GM12865 (cell line): ENCODE results near the gene ALDOA.

Experiments used
- DNase-seq: peaks from one replicate; pipeline ENCODE4 v3.0.0; 2010; ENCODE audit warnings: low read depth
- H3K4me3 ChIP-seq: 2 replicates; pipeline ENCODE4 v1.5.1; 2011; ENCODE audit warnings: mild to moderate bottlenecking, low read depth, low read length, control low read depth
- TF ChIP-seq, protein P1 (sequence below): IDR thresholded peaks from 2 replicates; pipeline ENCODE4 v1.5.1; 2011; ENCODE audit warnings: low read length, control low read depth, low read depth, inconsistent platforms; ENCODE audit not compliant: insufficient read depth; ENCODE audit errors: missing control alignments

The ALDOA gene

DNA sequence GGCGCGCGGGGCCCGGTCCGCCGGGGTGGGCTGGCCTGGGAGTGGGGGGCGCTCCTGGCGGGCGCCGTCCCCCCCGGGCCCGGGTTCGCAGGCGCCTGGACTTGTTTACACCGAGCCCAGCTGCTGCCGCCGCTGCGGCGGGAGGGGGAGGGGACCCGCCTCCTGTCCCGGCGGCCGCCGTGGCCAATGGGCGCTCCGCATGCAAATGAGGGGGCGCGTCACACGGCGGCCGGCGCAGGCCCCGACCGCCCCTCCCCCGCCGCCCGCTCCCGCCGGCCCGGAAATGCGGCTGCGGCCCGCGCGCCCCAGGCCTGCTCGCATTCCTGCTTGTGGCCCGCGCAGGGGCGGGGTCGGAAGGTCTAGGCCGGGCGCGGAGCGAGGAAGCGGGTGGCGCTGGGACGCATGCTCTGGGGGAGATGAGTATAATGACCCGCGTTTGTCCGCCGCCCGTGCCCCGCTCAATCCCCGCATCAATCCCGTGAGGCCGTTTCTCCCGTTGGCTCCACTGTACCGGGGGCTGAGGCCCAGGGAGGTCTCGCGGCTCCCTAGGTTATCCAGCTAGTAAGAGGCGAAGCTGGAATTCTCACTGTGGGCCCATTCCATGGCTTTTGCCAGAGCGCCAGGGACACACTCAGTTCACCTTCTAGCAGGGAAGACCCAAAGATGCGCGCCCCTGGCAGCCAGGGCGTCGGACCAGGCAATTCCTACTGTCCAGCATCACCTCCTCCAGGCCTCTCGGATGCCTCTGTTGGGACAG lies 30.7 kb downstream of the ALDOA start, which contains the start of gene YPEL3:
YPEL3 (minus strand) TSS at position 109 of the 757 bp plus-strand sequence. CDS start 731 bp downstream, outside the sequence.
- TF ChIP-seq, protein P1, sequence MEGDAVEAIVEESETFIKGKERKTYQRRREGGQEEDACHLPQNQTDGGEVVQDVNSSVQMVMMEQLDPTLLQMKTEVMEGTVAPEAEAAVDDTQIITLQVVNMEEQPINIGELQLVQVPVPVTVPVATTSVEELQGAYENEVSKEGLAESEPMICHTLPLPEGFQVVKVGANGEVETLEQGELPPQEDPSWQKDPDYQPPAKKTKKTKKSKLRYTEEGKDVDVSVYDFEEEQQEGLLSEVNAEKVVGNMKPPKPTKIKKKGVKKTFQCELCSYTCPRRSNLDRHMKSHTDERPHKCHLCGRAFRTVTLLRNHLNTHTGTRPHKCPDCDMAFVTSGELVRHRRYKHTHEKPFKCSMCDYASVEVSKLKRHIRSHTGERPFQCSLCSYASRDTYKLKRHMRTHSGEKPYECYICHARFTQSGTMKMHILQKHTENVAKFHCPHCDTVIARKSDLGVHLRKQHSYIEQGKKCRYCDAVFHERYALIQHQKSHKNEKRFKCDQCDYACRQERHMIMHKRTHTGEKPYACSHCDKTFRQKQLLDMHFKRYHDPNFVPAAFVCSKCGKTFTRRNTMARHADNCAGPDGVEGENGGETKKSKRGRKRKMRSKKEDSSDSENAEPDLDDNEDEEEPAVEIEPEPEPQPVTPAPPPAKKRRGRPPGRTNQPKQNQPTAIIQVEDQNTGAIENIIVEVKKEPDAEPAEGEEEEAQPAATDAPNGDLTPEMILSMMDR, result no peak
- peak; percentile 95 for DNase-seq
- H3K4me3 ChIP-seq, result peak within 1 kb of the TSS; percentile 76

DNA sequence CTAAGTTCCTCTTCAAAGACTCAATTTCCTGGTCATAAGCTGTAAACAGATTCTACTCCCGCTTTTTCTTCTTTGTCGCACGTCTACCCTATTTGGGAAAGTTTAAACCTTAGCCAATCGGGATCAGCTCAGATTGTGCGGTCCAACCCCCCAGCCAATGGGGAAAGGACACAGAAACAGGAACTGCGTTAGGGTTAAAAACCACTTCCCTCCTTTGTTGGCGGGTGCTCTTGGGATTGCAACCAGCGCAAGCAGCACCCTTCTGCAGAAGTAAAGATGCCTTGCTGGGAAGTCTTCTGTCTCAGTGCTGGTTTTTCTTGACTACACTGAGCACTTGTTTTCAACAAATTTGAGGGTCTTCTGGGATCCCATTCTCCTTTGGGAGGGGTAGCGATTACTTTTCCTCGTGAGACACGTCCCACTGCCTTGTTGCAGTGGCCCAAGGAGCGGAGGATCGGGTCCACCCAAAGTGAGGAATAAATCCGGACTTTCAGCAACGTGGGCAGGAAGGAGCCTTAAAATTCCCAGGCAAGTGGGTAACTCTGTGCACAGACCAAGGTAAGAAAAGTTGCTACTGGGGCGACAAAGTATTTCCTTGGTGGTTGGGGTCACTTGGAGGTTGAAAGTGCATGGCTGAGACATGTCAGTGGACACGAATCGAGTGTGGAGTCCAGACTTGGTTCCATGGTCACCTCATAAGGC lies 31.5 kb downstream of the ALDOA start:
- H3K4me3 ChIP-seq, result peak overlapping the region; percentile 68
- TF ChIP-seq, protein P1, result no peak
- peak; percentile 44 for DNase-seq

DNA sequence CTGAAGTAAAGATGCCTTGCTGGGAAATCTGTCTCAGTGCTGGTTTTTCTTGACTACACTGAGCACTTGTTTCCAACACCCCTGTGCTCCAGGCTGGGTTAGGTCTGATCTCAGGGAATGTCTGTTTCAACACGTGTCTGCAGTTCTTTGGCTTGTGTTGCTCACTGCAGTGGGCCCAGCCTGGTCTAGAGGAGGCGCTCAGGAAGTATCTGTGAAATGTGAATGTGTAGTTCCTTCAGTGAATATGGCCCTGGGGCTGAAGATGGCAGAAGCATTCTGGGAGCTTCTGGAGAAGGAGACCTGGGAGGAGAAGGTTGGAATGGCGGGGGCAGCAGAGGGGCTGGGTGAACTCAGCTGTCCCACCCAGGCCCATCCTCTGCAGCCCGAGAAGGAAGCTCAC lies 38.5 kb downstream of the ALDOA start:
- no peak overlapping the region for H3K4me3 ChIP-seq
- no peak for DNase-seq
- TF ChIP-seq, protein P1, result no peak

DNA sequence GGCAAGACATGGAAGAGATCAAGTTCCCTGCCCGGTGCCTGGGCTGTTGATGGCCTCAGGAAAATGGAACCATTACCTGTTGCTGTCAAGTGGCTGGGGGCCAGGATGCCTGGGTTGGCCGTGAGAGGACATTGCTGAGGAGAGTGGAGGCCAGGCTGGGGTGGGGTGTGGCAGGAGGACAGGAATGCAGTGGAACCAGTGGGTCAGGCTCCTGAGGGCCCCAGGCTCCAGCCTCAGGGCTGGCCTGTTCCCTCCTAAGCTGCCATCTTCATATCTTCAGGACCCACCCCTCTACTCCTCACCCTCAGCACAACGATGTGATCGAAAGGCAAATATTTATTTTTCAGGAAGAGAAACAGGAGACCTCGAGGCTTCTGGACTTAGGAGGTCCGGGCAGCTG lies 38.9 kb downstream of the ALDOA start:
- DNase-seq, result no peak
- TF ChIP-seq, protein P1, result no peak
- no peak overlapping the region for H3K4me3 ChIP-seq

DNA sequence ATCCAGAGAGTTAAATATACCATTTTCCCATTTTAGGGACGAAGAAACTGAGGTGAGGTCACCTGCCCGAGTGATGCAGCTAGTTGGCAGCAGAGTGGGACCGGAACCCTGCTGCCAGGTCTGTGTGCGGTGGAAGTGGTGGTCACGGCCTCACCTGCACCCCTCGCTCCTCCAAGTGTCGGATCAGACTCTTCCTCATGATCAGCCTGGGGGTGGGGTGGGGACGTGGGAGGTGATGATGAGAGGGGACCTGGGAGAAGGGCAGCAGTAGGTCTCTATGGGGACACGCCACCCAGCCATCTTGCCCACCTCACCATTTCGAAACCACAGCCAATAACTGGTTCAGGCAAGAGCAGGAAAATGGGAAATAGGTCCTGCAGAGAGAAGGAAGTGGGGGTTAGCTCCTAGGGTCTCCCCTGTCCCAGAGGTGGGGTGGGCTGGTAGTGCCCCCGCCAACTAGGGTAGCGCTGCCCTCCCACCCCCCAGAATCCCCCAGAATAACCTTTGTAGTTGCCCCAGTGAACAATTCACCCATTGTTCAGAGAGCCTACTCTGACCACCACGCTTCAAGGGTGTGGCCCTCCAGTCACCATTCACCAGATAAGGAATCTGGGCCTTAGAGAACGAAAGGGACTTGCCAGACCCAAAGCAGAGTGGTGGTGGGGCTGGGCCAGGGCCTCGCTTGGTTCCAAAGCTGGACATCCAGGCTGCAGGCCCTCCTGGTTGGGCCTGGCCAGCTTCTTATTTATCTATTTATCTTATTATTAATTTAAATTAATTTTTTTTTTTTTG lies 42.7 kb downstream of the ALDOA start:
- no peak overlapping the region for H3K4me3 ChIP-seq
- DNase-seq, result no peak
- TF ChIP-seq, protein P1, result no peak

DNA sequence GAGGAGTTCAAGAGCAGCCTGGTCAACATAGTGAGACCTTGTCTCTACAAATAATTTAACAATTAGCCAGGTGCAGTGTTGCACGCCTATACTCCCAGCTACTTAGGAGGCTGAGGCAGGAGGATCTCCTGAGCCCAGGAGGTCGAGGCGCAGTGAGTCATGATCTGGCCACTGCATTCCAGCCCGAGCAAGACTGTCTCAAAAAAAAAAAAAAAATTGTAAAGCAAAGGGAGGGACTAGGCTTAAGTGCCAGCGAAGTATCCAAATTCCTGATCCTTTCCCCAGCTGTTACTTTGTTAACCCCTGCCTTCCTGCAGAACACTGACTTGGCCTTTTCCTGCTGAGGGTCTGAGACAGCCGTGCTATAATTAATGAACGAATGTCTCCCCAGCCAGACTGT lies 45.1 kb downstream of the ALDOA start:
- TF ChIP-seq, protein P1, result no peak

More for the DNA sequence above, 45.1 kb downstream of the ALDOA start:
- no peak overlapping the region for H3K4me3 ChIP-seq
- DNase-seq, result no peak
